ENCODE measurements around the gene SDC3.

DNA sequence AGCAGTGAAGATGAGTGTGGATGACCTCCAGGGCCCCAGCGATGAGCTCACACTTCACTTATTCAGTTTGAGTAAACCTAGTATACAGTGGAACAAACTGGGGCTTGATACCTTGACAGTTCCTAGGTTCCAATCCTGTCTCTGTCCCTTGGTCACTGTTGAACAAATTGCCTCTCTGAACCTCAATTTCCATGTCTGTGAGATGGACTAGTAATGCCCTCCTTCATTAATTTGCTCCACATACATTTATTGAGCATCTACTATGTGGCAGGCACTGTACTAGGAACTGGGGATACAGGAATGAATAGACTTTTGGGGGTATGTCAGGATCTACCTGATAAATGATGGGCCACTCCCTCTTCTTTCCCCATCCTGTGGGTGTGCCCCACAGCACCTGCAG is 57.3 kb downstream of the SDC3 start:
- TF ChIP-seq, protein P1, sequence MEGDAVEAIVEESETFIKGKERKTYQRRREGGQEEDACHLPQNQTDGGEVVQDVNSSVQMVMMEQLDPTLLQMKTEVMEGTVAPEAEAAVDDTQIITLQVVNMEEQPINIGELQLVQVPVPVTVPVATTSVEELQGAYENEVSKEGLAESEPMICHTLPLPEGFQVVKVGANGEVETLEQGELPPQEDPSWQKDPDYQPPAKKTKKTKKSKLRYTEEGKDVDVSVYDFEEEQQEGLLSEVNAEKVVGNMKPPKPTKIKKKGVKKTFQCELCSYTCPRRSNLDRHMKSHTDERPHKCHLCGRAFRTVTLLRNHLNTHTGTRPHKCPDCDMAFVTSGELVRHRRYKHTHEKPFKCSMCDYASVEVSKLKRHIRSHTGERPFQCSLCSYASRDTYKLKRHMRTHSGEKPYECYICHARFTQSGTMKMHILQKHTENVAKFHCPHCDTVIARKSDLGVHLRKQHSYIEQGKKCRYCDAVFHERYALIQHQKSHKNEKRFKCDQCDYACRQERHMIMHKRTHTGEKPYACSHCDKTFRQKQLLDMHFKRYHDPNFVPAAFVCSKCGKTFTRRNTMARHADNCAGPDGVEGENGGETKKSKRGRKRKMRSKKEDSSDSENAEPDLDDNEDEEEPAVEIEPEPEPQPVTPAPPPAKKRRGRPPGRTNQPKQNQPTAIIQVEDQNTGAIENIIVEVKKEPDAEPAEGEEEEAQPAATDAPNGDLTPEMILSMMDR (IDR thresholded peaks at IDR 0.05; ENCODE audit: insufficient read depth, low read depth, low read length), result no peak
- no peak for TF ChIP-seq EZH2 (IDR thresholded peaks at IDR 0.05; ENCODE audit: insufficient read depth, low read length)

Data from astrocyte (in vitro differentiated cells and primary cell).